NOMO-1 treated with dmso at 0.1 percent for 144 hours (cell line): Measurements from ENCODE around the gene RAB8A.
"Not testable (repeated sequence)": the region's sequence is repeated elsewhere in the genome, so short reads cannot be mapped to it uniquely, and the experiment has no call there.

Experiments
- DNase-seq: peaks from one replicate; lab custom pipeline; 2025; ENCODE audit not compliant: unreplicated experiment; lab: John Stamatoyannopoulos, UW

Gene RAB8A

GRCh38 chr19:16168465-16169081, 56.9 kb downstream of the RAB8A start:
- DNase-seq, result peak; percentile 50

DNA sequence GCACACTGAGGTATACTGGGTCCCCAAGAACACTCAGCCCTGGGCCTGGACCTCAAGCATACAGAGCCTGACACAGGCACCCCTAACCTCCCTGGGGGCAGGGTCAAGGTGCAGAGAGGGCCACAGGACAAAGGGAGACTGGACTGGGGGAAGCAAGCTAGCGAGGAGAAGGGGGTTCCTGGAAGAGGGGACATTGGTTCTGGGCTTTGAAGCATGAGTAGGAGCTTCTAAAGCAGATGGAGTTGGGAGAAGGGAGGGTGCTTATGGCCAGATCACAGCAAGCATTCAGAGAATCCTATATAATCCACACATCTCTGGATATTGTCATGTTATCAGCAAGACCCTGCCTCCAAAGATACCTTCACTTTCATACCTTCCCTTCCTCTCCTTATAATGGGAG, 58.4 kb downstream of the RAB8A start:
- no peak for DNase-seq

DNA sequence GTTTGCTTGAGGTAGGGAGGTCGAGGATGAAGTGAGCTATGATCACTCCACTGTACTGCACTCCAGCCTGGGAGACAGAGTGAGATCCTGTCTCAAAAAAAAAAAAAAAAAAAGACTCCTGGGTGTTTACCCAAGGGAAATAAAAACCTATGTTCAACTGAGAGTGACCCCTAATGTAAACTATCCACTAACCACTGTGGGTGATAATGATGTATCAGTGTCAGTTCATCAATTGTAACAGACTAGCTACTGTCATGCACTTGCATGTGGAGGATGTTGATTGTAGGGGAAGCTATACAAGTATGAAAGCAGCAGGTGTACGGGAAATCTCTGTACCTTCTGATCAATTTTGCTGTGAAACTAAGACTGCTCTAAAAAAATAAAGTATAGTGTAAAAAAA, 64.3 kb downstream of the RAB8A start:
- DNase-seq, result no peak

- DNase-seq, result not testable (repeated sequence)
These were observed 67.2 kb downstream of the RAB8A start for GRCh38 chr19:16178866-16179265.

DNA sequence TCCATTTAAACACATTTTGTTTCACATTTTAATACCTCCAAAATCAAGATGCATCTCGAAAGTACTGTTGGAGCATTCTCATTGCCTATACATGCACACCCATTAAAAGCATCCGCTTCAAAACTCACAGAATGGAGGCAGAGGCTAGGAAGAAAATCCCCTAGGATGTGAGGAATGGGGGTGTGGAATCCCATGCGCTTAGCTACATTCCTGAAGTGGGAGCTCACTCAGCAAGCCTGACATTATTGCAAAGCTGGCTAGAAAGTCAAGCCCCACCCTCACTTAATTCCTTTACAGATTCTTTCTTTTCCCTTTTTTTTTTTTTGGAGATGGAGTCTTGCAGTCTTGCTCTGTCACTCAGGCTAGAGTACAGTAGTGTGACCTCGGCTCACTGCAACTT, 68.9 kb downstream of the RAB8A start:
- DNase-seq, result no peak
